HEK293 (cell line): Measurements from ENCODE around the gene ZNF865.
A peak's percentile ranks its signal among the peaks of the same experiment; 100 is the strongest.

Source experiments
- GLIS1 ChIP-seq: fragments of 450-650 bp; formaldehyde crosslinking; IDR thresholded peaks from 2 replicates; pipeline ENCODE4 v1.5.1; 2016; ENCODE audit warnings: missing biosample characterization, missing genetic modification characterization
- PRDM1 ChIP-seq: fragments of 450-650 bp; formaldehyde crosslinking; IDR thresholded peaks from 2 replicates; pipeline ENCODE4; 2016; ENCODE audit warnings: missing biosample characterization, missing genetic modification characterization
- PRDM2 ChIP-seq: fragments of 450-650 bp; formaldehyde crosslinking; IDR thresholded peaks from 2 replicates; pipeline ENCODE4 v1.5.1; 2016; ENCODE audit warnings: missing biosample characterization, missing genetic modification characterization, borderline replicate concordance
- SCRT1 ChIP-seq: fragments of 450-650 bp; formaldehyde crosslinking; IDR thresholded peaks from 2 replicates; pipeline ENCODE4 v1.5.1; 2016; ENCODE audit warnings: missing biosample characterization, missing genetic modification characterization, borderline replicate concordance
- WT1 ChIP-seq: fragments of 450-650 bp; formaldehyde crosslinking; IDR thresholded peaks from 2 replicates; pipeline ENCODE4 v1.5.1; 2016; ENCODE audit warnings: missing biosample characterization, missing genetic modification characterization
- ZNF121 ChIP-seq: fragments of 450-650 bp; formaldehyde crosslinking; IDR thresholded peaks from 2 replicates; pipeline ENCODE4 v1.5.1; 2016; ENCODE audit warnings: missing biosample characterization, missing genetic modification characterization
- ZNF132 ChIP-seq: fragments of 450-650 bp; formaldehyde crosslinking; IDR thresholded peaks from 2 replicates; pipeline ENCODE4 v1.5.1; 2017; ENCODE audit warnings: missing biosample characterization, missing genetic modification characterization, borderline replicate concordance
- ZNF146 ChIP-seq: fragments of 450-650 bp; formaldehyde crosslinking; IDR thresholded peaks from 2 replicates; pipeline ENCODE4 v1.5.1; 2016; ENCODE audit warnings: missing biosample characterization, missing genetic modification characterization
- ZNF311 ChIP-seq: fragments of 450-650 bp; formaldehyde crosslinking; IDR thresholded peaks from 2 replicates; pipeline ENCODE4 v1.5.1; 2017; ENCODE audit warnings: missing biosample characterization, missing genetic modification characterization, borderline replicate concordance
- ZNF37A ChIP-seq: fragments of 450-650 bp; IDR thresholded peaks from 2 replicates; pipeline ENCODE4 v1.5.1; 2018; ENCODE audit warnings: missing biosample characterization, missing genetic modification characterization
- ZNF426 ChIP-seq: fragments of 450-650 bp; formaldehyde crosslinking; IDR thresholded peaks from 2 replicates; pipeline ENCODE4 v1.5.1; 2017; ENCODE audit warnings: missing biosample characterization, missing genetic modification characterization, mild to moderate bottlenecking, inconsistent platforms, moderate library complexity
- ZNF48 ChIP-seq: fragments of 450-650 bp; formaldehyde crosslinking; IDR thresholded peaks from 2 replicates; pipeline ENCODE4 v1.5.1; 2016; ENCODE audit warnings: missing biosample characterization, missing genetic modification characterization
- ZNF561 ChIP-seq: fragments of 450-650 bp; IDR thresholded peaks from 2 replicates; pipeline ENCODE4 v1.5.1; 2018; ENCODE audit warnings: missing biosample characterization, missing genetic modification characterization, borderline replicate concordance
- ZNF623 ChIP-seq: fragments of 450-650 bp; formaldehyde crosslinking; IDR thresholded peaks from 2 replicates; pipeline ENCODE4 v1.5.1; 2016; ENCODE audit warnings: missing biosample characterization, missing genetic modification characterization
- ZSCAN30 ChIP-seq: fragments of 450-650 bp; IDR thresholded peaks from 2 replicates; pipeline ENCODE4 v1.5.1; 2018; ENCODE audit warnings: missing biosample characterization, mild to moderate bottlenecking, missing genetic modification characterization, moderate library complexity
- TF ChIP-seq, protein P1 (sequence below): fragments of 450-650 bp; formaldehyde crosslinking; IDR thresholded peaks from 2 replicates; pipeline ENCODE4 v1.5.1; 2017; ENCODE audit warnings: missing biosample characterization, missing genetic modification characterization
- TF ChIP-seq, protein P2 (sequence below): fragments of 450-650 bp; formaldehyde crosslinking; IDR thresholded peaks from 2 replicates; pipeline ENCODE4 v1.5.1; 2016; ENCODE audit warnings: missing biosample characterization, missing genetic modification characterization
- TF ChIP-seq, protein P3 (sequence below): sonication (generic); formaldehyde crosslinking; IDR thresholded peaks from 2 replicates; pipeline ENCODE4 v1.8.1; 2022; ENCODE audit warnings: mild to moderate bottlenecking, moderate library complexity, missing genetic modification reagents
- TF ChIP-seq, protein P4 (sequence below): fragments of 450-650 bp; formaldehyde crosslinking; IDR thresholded peaks from 2 replicates; pipeline ENCODE4 v1.5.1; 2016; ENCODE audit warnings: missing biosample characterization, missing genetic modification characterization
- TF ChIP-seq, protein P5 (sequence below): fragments of 450-650 bp; formaldehyde crosslinking; conservative IDR thresholded peaks from 2 replicates; pipeline ENCODE4 v1.5.1; 2016; ENCODE audit warnings: low read depth, missing biosample characterization, missing genetic modification characterization
- TF ChIP-seq, protein P6 (sequence below): fragments of 450-650 bp; formaldehyde crosslinking; IDR thresholded peaks from 2 replicates; pipeline ENCODE4 v1.5.1; 2016; ENCODE audit warnings: missing biosample characterization, missing genetic modification characterization

Gene ZNF865

GRCh38 chr19:55653651-55654322 is 48.3 kb downstream of the ZNF865 start (continued):
- TF ChIP-seq, protein P1, sequence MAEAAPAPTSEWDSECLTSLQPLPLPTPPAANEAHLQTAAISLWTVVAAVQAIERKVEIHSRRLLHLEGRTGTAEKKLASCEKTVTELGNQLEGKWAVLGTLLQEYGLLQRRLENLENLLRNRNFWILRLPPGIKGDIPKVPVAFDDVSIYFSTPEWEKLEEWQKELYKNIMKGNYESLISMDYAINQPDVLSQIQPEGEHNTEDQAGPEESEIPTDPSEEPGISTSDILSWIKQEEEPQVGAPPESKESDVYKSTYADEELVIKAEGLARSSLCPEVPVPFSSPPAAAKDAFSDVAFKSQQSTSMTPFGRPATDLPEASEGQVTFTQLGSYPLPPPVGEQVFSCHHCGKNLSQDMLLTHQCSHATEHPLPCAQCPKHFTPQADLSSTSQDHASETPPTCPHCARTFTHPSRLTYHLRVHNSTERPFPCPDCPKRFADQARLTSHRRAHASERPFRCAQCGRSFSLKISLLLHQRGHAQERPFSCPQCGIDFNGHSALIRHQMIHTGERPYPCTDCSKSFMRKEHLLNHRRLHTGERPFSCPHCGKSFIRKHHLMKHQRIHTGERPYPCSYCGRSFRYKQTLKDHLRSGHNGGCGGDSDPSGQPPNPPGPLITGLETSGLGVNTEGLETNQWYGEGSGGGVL (tag by site-specific recombination): no peak
- TF ChIP-seq ZNF311 (tag by site-specific recombination): no peak
- TF ChIP-seq, protein P2, sequence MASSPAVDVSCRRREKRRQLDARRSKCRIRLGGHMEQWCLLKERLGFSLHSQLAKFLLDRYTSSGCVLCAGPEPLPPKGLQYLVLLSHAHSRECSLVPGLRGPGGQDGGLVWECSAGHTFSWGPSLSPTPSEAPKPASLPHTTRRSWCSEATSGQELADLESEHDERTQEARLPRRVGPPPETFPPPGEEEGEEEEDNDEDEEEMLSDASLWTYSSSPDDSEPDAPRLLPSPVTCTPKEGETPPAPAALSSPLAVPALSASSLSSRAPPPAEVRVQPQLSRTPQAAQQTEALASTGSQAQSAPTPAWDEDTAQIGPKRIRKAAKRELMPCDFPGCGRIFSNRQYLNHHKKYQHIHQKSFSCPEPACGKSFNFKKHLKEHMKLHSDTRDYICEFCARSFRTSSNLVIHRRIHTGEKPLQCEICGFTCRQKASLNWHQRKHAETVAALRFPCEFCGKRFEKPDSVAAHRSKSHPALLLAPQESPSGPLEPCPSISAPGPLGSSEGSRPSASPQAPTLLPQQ (tag by site-specific recombination): peak; percentile 84
- peak; percentile 57 for TF ChIP-seq GLIS1 (tag by site-specific recombination)
- TF ChIP-seq PRDM1 (tag by site-specific recombination): peak; percentile 93
- 0 out of 2 replicates have a peak, but pooled peaks have one; percentile 73 for TF ChIP-seq ZNF561 (tag by site-specific recombination)
- no peak for TF ChIP-seq ZNF132
- TF ChIP-seq, protein P3, sequence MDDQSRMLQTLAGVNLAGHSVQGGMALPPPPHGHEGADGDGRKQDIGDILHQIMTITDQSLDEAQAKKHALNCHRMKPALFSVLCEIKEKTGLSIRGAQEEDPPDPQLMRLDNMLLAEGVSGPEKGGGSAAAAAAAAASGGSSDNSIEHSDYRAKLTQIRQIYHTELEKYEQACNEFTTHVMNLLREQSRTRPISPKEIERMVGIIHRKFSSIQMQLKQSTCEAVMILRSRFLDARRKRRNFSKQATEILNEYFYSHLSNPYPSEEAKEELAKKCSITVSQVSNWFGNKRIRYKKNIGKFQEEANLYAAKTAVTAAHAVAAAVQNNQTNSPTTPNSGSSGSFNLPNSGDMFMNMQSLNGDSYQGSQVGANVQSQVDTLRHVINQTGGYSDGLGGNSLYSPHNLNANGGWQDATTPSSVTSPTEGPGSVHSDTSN: peak; percentile 93
- no peak for TF ChIP-seq PRDM2 (tag by site-specific recombination)
- TF ChIP-seq, protein P4, sequence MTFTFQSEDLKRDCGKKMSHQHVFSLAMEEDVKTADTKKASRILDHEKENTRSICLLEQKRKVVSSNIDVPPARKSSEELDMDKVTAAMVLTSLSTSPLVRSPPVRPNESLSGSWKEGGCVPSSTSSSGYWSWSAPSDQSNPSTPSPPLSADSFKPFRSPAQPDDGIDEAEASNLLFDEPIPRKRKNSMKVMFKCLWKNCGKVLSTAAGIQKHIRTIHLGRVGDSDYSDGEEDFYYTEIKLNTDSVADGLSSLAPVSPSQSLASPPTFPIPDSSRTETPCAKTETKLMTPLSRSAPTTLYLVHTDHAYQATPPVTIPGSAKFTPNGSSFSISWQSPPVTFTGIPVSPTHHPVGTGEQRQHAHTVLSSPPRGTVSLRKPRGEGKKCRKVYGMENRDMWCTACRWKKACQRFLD (tag by site-specific recombination): no peak
- TF ChIP-seq ZNF121 (tag by site-specific recombination): no peak
- TF ChIP-seq ZNF37A (tag by site-specific recombination): no peak
- TF ChIP-seq, protein P5, sequence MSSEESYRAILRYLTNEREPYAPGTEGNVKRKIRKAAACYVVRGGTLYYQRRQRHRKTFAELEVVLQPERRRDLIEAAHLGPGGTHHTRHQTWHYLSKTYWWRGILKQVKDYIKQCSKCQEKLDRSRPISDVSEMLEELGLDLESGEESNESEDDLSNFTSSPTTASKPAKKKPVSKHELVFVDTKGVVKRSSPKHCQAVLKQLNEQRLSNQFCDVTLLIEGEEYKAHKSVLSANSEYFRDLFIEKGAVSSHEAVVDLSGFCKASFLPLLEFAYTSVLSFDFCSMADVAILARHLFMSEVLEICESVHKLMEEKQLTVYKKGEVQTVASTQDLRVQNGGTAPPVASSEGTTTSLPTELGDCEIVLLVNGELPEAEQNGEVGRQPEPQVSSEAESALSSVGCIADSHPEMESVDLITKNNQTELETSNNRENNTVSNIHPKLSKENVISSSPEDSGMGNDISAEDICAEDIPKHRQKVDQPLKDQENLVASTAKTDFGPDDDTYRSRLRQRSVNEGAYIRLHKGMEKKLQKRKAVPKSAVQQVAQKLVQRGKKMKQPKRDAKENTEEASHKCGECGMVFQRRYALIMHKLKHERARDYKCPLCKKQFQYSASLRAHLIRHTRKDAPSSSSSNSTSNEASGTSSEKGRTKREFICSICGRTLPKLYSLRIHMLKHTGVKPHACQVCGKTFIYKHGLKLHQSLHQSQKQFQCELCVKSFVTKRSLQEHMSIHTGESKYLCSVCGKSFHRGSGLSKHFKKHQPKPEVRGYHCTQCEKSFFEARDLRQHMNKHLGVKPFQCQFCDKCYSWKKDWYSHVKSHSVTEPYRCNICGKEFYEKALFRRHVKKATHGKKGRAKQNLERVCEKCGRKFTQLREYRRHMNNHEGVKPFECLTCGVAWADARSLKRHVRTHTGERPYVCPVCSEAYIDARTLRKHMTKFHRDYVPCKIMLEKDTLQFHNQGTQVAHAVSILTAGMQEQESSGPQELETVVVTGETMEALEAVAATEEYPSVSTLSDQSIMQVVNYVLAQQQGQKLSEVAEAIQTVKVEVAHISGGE (tag by site-specific recombination): peak; percentile 97
- TF ChIP-seq, protein P6, sequence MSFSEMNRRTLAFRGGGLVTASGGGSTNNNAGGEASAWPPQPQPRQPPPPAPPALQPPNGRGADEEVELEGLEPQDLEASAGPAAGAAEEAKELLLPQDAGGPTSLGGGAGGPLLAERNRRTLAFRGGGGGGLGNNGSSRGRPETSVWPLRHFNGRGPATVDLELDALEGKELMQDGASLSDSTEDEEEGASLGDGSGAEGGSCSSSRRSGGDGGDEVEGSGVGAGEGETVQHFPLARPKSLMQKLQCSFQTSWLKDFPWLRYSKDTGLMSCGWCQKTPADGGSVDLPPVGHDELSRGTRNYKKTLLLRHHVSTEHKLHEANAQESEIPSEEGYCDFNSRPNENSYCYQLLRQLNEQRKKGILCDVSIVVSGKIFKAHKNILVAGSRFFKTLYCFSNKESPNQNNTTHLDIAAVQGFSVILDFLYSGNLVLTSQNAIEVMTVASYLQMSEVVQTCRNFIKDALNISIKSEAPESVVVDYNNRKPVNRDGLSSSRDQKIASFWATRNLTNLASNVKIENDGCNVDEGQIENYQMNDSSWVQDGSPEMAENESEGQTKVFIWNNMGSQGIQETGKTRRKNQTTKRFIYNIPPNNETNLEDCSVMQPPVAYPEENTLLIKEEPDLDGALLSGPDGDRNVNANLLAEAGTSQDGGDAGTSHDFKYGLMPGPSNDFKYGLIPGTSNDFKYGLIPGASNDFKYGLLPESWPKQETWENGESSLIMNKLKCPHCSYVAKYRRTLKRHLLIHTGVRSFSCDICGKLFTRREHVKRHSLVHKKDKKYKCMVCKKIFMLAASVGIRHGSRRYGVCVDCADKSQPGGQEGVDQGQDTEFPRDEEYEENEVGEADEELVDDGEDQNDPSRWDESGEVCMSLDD (tag by site-specific recombination): no peak
- TF ChIP-seq ZNF146: no peak
- no peak for TF ChIP-seq WT1
- no peak for TF ChIP-seq ZNF426
- TF ChIP-seq ZSCAN30 (tag by site-specific recombination): peak; percentile 63; the same call in 1 of the 2 replicates
- no peak for TF ChIP-seq ZNF623 (tag by site-specific recombination)
- no peak for TF ChIP-seq ZNF48 (tag by site-specific recombination)
- TF ChIP-seq SCRT1 (tag by site-specific recombination): no peak
